NB4 (cell line): ENCODE data around the gene TEX14.

ENCODE experiments used
- CTCF ChIP-seq: IDR thresholded peaks from one replicate; pipeline ENCODE4 v1.5.1; 2012; ENCODE audit warnings: low read depth, low read length
- TF ChIP-seq, protein P1 (sequence below): IDR thresholded peaks from 2 replicates; pipeline ENCODE4 v1.6.1; 2011; ENCODE audit warnings: low read depth, low read length

- TF ChIP-seq, protein P1, sequence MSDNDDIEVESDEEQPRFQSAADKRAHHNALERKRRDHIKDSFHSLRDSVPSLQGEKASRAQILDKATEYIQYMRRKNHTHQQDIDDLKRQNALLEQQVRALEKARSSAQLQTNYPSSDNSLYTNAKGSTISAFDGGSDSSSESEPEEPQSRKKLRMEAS = no peak
- no peak for TF ChIP-seq CTCF
Measured at GRCh38 chr17:58665946-58666857, 25.6 kb downstream of the TEX14 start.
